HepG2 (cell line): ENCODE results near the gene ANXA3. TPM values are rescaled to one million over a fixed set of nuclear protein-coding genes. Genes with fewer than 3 reads are reported as not detected.
A peak's percentile ranks its signal among the peaks of the same experiment; 100 is the strongest.

Source experiments
- BORCS8-MEF2B ChIP-seq: sonication (generic); formaldehyde crosslinking; IDR thresholded peaks from 2 replicates; pipeline ENCODE4 v1.8.0; 2022; ENCODE audit warnings: mild to moderate bottlenecking, missing genetic modification reagents
- CHD2 ChIP-seq: IDR thresholded peaks from 2 replicates; pipeline ENCODE4 v1.6.1; 2011; ENCODE audit warnings: low read depth, low read length, improper control_type of control experiment
- GFI1 ChIP-seq: sonication (generic); formaldehyde crosslinking; IDR thresholded peaks from 2 replicates; pipeline ENCODE4 v1.5.0; 2020; ENCODE audit warnings: missing genetic modification reagents, mild to moderate bottlenecking, borderline replicate concordance
- HDAC1 ChIP-seq: sonication (generic); formaldehyde crosslinking; IDR thresholded peaks from 2 replicates; pipeline ENCODE4 v1.5.1; 2020; ENCODE audit warnings: mild to moderate bottlenecking, missing genetic modification reagents
- REPIN1 ChIP-seq: sonication (generic); formaldehyde crosslinking; IDR thresholded peaks from 2 replicates; pipeline ENCODE4 v1.8.0; 2022; ENCODE audit warnings: missing genetic modification reagents, low read depth, mild to moderate bottlenecking, borderline replicate concordance
- SNAPC2 ChIP-seq: sonication (generic); formaldehyde crosslinking; IDR thresholded peaks from 2 replicates; pipeline ENCODE4 v1.8.1; 2022; ENCODE audit warnings: mild to moderate bottlenecking, missing genetic modification reagents
- SOX13 ChIP-seq, 3 experiments: fragments of 450-650 bp in 1 of 3; sonication (generic) in 1 of 3; formaldehyde crosslinking in 1 of 3; IDR thresholded peaks in 2 of 3; conservative IDR thresholded peaks in 1 of 3; 2 replicates each; pipeline versions ENCODE4 v1.5.0 to v1.6.1; 2016 to 2020; ENCODE audit warnings: antibody characterized with exemption in 1 of 3, mild to moderate bottlenecking in 1 of 3, missing compliant biosample characterization in 1 of 3, missing genetic modification reagents in 1 of 3, moderate library complexity in 1 of 3
- SRSF1 ChIP-seq: fragments of 200-400 bp; formaldehyde crosslinking; optimal IDR thresholded peaks from 2 replicates; pipeline ENCODE3; 2017; ENCODE audit warnings: mild to moderate bottlenecking, low read depth, low read length, moderate library complexity
- TARDBP ChIP-seq: sonication (generic); formaldehyde crosslinking; IDR thresholded peaks from 2 replicates; pipeline ENCODE4 v1.8.0; 2022; ENCODE audit warnings: mild to moderate bottlenecking, missing genetic modification reagents
- ZNF225 ChIP-seq: sonication (generic); formaldehyde crosslinking; IDR thresholded peaks from 2 replicates; pipeline ENCODE4 v1.4.0; 2020; ENCODE audit warnings: mild to moderate bottlenecking, missing genetic modification reagents
- ZNF329 ChIP-seq: sonication (generic); formaldehyde crosslinking; IDR thresholded peaks from 2 replicates; pipeline ENCODE4 v1.9.0; 2021; ENCODE audit warnings: low read depth, mild to moderate bottlenecking, missing genetic modification reagents
- ZNF446 ChIP-seq: sonication (generic); formaldehyde crosslinking; IDR thresholded peaks from 2 replicates; pipeline ENCODE4 v1.5.0; 2020; ENCODE audit warnings: mild to moderate bottlenecking, missing genetic modification reagents
- polyA plus RNA-seq, 8 experiments: library from polyadenylated mRNA; depleted of rRNA in 3 of 8; stranded (reverse) in 7 of 8; unstranded in 1 of 8; fragments of >200 nt; fragmentation: Illumina TruSeq in 4 of 8; extraction: Trizol in 4 of 8; gene quantifications; 2 replicates each; pipeline versions ENCODE4 v1.2.1 to v1.2.3, GENCODE V29; 2011 to 2016; ENCODE audit warnings: low read depth in 4 of 8, missing spikeins in 1 of 8, mixed read lengths in 1 of 8; ENCODE audit not compliant: insufficient read depth in 1 of 8
- total RNA-seq, 5 experiments: library from RNA; depleted of rRNA; stranded (reverse); fragments of >200 nt; fragmentation: Illumina TruSeq; extraction: Trizol; gene quantifications; 2 replicates each; pipeline ENCODE4 v1.2.3, GENCODE V29; 2016; ENCODE audit warnings: low read depth in 1 of 5
- TF ChIP-seq, protein P1 (sequence below): sonication (generic); formaldehyde crosslinking; IDR thresholded peaks from 2 replicates; pipeline ENCODE4 v1.4.0; 2020; ENCODE audit warnings: missing genetic modification reagents
- TF ChIP-seq, protein P2 (sequence below): sonication (generic); formaldehyde crosslinking; IDR thresholded peaks from 2 replicates; pipeline ENCODE4 v1.5.1; 2020; ENCODE audit warnings: missing genetic modification reagents, mild to moderate bottlenecking, borderline replicate concordance
- TF ChIP-seq, protein P3 (sequence below): sonication (generic); formaldehyde crosslinking; IDR thresholded peaks from 2 replicates; pipeline ENCODE4 v1.9.0; 2022; ENCODE audit warnings: missing genetic modification reagents, mild to moderate bottlenecking, borderline replicate concordance
- TF ChIP-seq, protein P4 (sequence below): sonication (generic); formaldehyde crosslinking; IDR thresholded peaks from 2 replicates; pipeline ENCODE4 v1.8.1; 2023; ENCODE audit warnings: mild to moderate bottlenecking, moderate library complexity, missing genetic modification reagents
- TF ChIP-seq, protein P5 (sequence below): sonication (generic); formaldehyde crosslinking; conservative IDR thresholded peaks from 2 replicates; pipeline ENCODE4 v1.5.0; 2020; ENCODE audit warnings: missing genetic modification reagents

ANXA3 gene
- total and polyA plus RNA-seq, 2 of the 13 experiments (the other 11 are each of a cell fraction or from before 2014, with no cell fraction given) = 6.5 to 6.9 TPM

DNA sequence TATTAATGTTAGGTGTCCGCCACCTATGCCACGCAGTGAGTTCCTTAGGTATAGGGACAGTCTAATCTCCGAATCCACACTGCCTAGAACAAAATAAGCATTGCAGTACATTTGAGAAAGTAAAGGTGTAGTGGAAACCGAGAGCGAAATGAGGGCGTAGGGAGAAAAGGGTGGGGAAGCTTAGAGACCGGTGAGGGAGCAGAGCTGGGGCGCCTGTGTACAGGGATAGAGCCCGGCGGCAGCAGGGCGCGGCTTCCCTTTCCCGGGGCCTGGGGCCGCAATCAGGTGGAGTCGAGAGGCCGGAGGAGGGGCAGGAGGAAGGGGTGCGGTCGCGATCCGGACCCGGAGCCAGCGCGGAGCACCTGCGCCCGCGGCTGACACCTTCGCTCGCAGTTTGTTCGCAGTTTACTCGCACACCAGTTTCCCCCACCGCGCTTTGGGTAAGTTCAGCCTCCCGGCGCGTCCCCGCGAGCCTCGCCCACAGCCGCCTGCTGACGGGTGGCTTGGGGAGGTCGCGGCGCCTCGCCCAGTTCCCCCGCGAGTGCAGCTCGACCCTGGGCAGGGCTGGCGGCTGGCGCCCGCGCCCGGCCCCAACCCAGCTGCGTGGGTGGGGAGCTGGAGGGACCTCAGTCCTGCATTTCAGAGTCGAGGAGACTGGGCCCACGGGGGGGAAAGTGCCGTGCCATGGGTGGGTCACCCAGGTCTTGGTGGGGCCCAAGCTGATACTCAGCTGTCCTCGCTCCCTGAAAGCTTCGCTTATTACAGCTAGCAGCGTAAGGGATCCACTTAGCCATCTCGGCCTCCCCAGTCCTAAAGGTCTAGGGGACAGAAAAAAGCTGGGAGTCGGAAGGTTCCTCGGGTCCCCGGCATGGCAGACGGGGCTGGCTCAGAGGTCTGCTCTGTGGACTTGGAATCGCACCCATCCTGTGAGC lies at the start of gene ANXA3 (continued):
- TF ChIP-seq, protein P1, sequence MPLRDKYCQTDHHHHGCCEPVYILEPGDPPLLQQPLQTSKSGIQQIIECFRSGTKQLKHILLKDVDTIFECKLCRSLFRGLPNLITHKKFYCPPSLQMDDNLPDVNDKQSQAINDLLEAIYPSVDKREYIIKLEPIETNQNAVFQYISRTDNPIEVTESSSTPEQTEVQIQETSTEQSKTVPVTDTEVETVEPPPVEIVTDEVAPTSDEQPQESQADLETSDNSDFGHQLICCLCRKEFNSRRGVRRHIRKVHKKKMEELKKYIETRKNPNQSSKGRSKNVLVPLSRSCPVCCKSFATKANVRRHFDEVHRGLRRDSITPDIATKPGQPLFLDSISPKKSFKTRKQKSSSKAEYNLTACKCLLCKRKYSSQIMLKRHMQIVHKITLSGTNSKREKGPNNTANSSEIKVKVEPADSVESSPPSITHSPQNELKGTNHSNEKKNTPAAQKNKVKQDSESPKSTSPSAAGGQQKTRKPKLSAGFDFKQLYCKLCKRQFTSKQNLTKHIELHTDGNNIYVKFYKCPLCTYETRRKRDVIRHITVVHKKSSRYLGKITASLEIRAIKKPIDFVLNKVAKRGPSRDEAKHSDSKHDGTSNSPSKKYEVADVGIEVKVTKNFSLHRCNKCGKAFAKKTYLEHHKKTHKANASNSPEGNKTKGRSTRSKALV (CRISPR knock-in tag) = 0 out of 2 replicates have a peak, but pooled peaks have one; percentile 67
- TF ChIP-seq, protein P2, sequence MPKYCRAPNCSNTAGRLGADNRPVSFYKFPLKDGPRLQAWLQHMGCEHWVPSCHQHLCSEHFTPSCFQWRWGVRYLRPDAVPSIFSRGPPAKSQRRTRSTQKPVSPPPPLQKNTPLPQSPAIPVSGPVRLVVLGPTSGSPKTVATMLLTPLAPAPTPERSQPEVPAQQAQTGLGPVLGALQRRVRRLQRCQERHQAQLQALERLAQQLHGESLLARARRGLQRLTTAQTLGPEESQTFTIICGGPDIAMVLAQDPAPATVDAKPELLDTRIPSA (CRISPR knock-in tag) = no peak
- no peak for TF ChIP-seq CHD2
- TF ChIP-seq SNAPC2 (CRISPR knock-in tag) = peak; percentile 31; the same call in 1 of the 2 replicates
- TF ChIP-seq HDAC1 (CRISPR knock-in tag) = 0 out of 2 replicates have a peak, but pooled peaks have one; percentile 26
- TF ChIP-seq, protein P3, sequence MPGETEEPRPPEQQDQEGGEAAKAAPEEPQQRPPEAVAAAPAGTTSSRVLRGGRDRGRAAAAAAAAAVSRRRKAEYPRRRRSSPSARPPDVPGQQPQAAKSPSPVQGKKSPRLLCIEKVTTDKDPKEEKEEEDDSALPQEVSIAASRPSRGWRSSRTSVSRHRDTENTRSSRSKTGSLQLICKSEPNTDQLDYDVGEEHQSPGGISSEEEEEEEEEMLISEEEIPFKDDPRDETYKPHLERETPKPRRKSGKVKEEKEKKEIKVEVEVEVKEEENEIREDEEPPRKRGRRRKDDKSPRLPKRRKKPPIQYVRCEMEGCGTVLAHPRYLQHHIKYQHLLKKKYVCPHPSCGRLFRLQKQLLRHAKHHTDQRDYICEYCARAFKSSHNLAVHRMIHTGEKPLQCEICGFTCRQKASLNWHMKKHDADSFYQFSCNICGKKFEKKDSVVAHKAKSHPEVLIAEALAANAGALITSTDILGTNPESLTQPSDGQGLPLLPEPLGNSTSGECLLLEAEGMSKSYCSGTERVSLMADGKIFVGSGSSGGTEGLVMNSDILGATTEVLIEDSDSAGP (CRISPR knock-in tag) = peak; percentile 74; the same call in 1 of the 2 replicates
- 0 out of 2 replicates have a peak, but pooled peaks have one; percentile 43 for TF ChIP-seq ZNF225 (CRISPR knock-in tag)
- peak; percentile 55 for TF ChIP-seq SRSF1
- TF ChIP-seq ZNF446 = peak; percentile 75
- TF ChIP-seq, protein P4, sequence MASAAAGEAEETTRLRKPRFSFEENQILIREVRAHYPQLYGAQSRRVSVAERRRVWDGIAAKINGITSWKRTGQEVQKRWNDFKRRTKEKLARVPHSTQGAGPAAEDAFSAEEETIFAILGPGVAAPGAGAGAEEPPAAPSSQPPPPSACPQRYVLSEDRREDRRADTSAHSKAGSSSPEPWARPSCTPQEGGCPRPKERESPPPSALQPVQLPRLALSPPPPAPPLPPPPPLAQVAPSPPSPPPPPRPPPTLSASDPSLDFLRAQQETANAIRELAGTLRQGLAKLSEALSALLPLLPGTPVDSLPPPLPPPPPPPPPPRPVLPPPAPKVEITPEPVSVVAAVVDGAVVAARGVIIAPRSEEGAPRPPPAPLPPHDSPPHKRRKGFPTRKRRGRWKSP = 0 out of 2 replicates have a peak, but pooled peaks have one; percentile 51
- TF ChIP-seq, protein P5, sequence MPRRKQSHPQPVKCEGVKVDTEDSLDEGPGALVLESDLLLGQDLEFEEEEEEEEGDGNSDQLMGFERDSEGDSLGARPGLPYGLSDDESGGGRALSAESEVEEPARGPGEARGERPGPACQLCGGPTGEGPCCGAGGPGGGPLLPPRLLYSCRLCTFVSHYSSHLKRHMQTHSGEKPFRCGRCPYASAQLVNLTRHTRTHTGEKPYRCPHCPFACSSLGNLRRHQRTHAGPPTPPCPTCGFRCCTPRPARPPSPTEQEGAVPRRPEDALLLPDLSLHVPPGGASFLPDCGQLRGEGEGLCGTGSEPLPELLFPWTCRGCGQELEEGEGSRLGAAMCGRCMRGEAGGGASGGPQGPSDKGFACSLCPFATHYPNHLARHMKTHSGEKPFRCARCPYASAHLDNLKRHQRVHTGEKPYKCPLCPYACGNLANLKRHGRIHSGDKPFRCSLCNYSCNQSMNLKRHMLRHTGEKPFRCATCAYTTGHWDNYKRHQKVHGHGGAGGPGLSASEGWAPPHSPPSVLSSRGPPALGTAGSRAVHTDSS = no peak
- TF ChIP-seq BORCS8-MEF2B (CRISPR knock-in tag) = peak; percentile 46; the same call in 1 of the 2 replicates
- TF ChIP-seq GFI1 = 0 out of 2 replicates have a peak, but pooled peaks have one; percentile 13
- no peak for TF ChIP-seq ZNF329 (CRISPR knock-in tag)
- TF ChIP-seq TARDBP (CRISPR knock-in tag) = 0 out of 2 replicates have a peak, but pooled peaks have one; percentile 29
- 0 out of 2 replicates have a peak, but pooled peaks have one; percentile 30 for TF ChIP-seq REPIN1
- TF ChIP-seq SOX13 (IDR thresholded peaks at IDR 0.05) = no peak
- TF ChIP-seq SOX13 (CRISPR knock-in tag; conservative IDR thresholded peaks at IDR 0.05 in 1 of 2, IDR thresholded peaks at IDR 0.05 in 1 of 2) = no peak
